Measurements from ENCODE around the gene PTPRM. TPM values are rescaled to one million over a fixed set of nuclear protein-coding genes. Genes with fewer than 3 reads are reported as not detected.

Gene PTPRM
- polyA plus RNA-seq, 1 donor from 2014 or later, result 126 TPM

GRCh38 chr18:7682321-7682720 is 115.2 kb downstream of the PTPRM start:
- Histone ChIP-seq H4K20me1 (ENCODE audit: insufficient read depth) (no peaks in the 10 kb centered on the region), H3K27me3 (ENCODE audit: insufficient read depth, low read depth, low read length) (no peaks in the 10 kb centered on the region), H3K4me3 (ENCODE audit: low read length) (no peak overlapping the region), H3K36me3 (ENCODE audit: insufficient read depth, low read length) (no peaks in the 10 kb centered on the region), H3F3A (ENCODE audit: insufficient read depth, low read length, poor library complexity, severe bottlenecking) (no peaks in the 10 kb centered on the region), H3K9me2 (ENCODE audit: insufficient read depth, low read length) (no peaks in the 10 kb centered on the region), H3K4me2 (ENCODE audit: low read length) (no peak overlapping the region), H3K9ac (ENCODE audit: low read length) (no peak overlapping the region), H2AFZ (ENCODE audit: low read depth, low read length) (no peak overlapping the region), H3K27ac (ENCODE audit: low read length) (no peak overlapping the region), H3K79me2 (replicated peaks; ENCODE audit: insufficient read depth, low read length) (no peaks in the 10 kb centered on the region), H3K9me3 (ENCODE audit: low read length) (no peaks in the 10 kb centered on the region)
- no peak for TF ChIP-seq EP300 (conservative IDR thresholded peaks at IDR 0.05; ENCODE audit: poor library complexity, severe bottlenecking)
- no peak for TF ChIP-seq TAF1 (IDR thresholded peaks at IDR 0.05; ENCODE audit: low read depth)
- no peak for TF ChIP-seq RAD21 (conservative IDR thresholded peaks at IDR 0.05)
- no peak for TF ChIP-seq REST (IDR thresholded peaks at IDR 0.05; ENCODE audit: borderline replicate concordance)
- TF ChIP-seq EZH2 (IDR thresholded peaks at IDR 0.05; ENCODE audit: borderline replicate concordance, insufficient read depth, low read length, poor library complexity, severe bottlenecking), result no peak
- TF ChIP-seq CTCF (IDR thresholded peaks at IDR 0.05; ENCODE audit: poor library complexity, severe bottlenecking), result no peak
- no peak for TF ChIP-seq SMC3 (conservative IDR thresholded peaks at IDR 0.05; ENCODE audit: poor library complexity)
- TF ChIP-seq POLR2AphosphoS5 (IDR thresholded peaks at IDR 0.05), result no peak
- no peak for TF ChIP-seq MXI1 (conservative IDR thresholded peaks at IDR 0.05; ENCODE audit: poor library complexity, severe bottlenecking)

GRCh38 chr18:7683753-7684152 is 116.6 kb downstream of the PTPRM start:
- no peaks in the 10 kb centered on the region for H3K9me3 ChIP-seq (ENCODE audit: low read length)
- H3K9me2 ChIP-seq (ENCODE audit: insufficient read depth, low read length), result no peaks in the 10 kb centered on the region
- H3K9ac ChIP-seq (ENCODE audit: low read length), result no peak overlapping the region
- H3F3A ChIP-seq (ENCODE audit: insufficient read depth, low read length, poor library complexity, severe bottlenecking), result no peaks in the 10 kb centered on the region
- H4K20me1 ChIP-seq (ENCODE audit: insufficient read depth), result no peaks in the 10 kb centered on the region
- H3K4me3 ChIP-seq (ENCODE audit: low read length), result no peak overlapping the region
- H3K4me2 ChIP-seq (ENCODE audit: low read length), result no peak overlapping the region
- no peaks in the 10 kb centered on the region for H3K79me2 ChIP-seq (replicated peaks; ENCODE audit: insufficient read depth, low read length)
- H3K36me3 ChIP-seq (ENCODE audit: insufficient read depth, low read length), result no peaks in the 10 kb centered on the region
- H3K27ac ChIP-seq (ENCODE audit: low read length), result no peak overlapping the region
- H3K27me3 ChIP-seq (ENCODE audit: insufficient read depth, low read depth, low read length), result no peaks in the 10 kb centered on the region
- TF ChIP-seq EZH2 (IDR thresholded peaks at IDR 0.05; ENCODE audit: borderline replicate concordance, insufficient read depth, low read length, poor library complexity, severe bottlenecking), result no peak
- no peak for TF ChIP-seq CTCF (IDR thresholded peaks at IDR 0.05; ENCODE audit: poor library complexity, severe bottlenecking)
- TF ChIP-seq POLR2AphosphoS5 (IDR thresholded peaks at IDR 0.05), result no peak
- no peak for TF ChIP-seq MXI1 (conservative IDR thresholded peaks at IDR 0.05; ENCODE audit: poor library complexity, severe bottlenecking)
- TF ChIP-seq REST (IDR thresholded peaks at IDR 0.05; ENCODE audit: borderline replicate concordance), result no peak
- no peak for TF ChIP-seq SMC3 (conservative IDR thresholded peaks at IDR 0.05; ENCODE audit: poor library complexity)
- no peak for TF ChIP-seq EP300 (conservative IDR thresholded peaks at IDR 0.05; ENCODE audit: poor library complexity, severe bottlenecking)
- TF ChIP-seq RAD21 (conservative IDR thresholded peaks at IDR 0.05), result no peak
- TF ChIP-seq TAF1 (IDR thresholded peaks at IDR 0.05; ENCODE audit: low read depth), result no peak
- no peak overlapping the region for H2AFZ ChIP-seq (ENCODE audit: low read depth, low read length)
